ENCODE data around the gene CRK. TPM values are rescaled to one million over a fixed set of nuclear protein-coding genes. Genes with fewer than 3 reads are reported as not detected.

The CRK gene
- total RNA-seq, 1 donor from 2014 or later = 81.3 TPM

- no peak for ATAC-seq
- no peak for DNase-seq
- Histone ChIP-seq H3K27me3 (no peaks in the 10 kb centered on the region), H3K36me3 (peaks cover 75% of the 10 kb centered on the region), H3K9me3 (no peaks in the 10 kb centered on the region), H3K4me3 (no peak overlapping the region), H3K4me1 (no peaks in the 10 kb centered on the region), H3K27ac (no peak overlapping the region)
- no peak for TF ChIP-seq CTCF (IDR thresholded peaks at IDR 0.05)
- intact Hi-C loops (cut with DNase I) = no loop called here
Observed at GRCh38 chr17:1469231-1469852, 13.3 kb upstream of the CRK start.

- Histone ChIP-seq H3K9me3 (no peaks in the 10 kb centered on the region), H3K36me3 (peaks cover 75% of the 10 kb centered on the region), H3K27ac (no peak overlapping the region), H3K27me3 (no peaks in the 10 kb centered on the region), H3K4me3 (no peak overlapping the region), H3K4me1 (peaks cover 1% of the 10 kb centered on the region)
- ATAC-seq = peak; percentile 72
- TF ChIP-seq CTCF (IDR thresholded peaks at IDR 0.05) = no peak
- intact Hi-C loops (cut with DNase I) = no loop called here
- peak; percentile 87 for DNase-seq
Observed at GRCh38 chr17:1467898-1468492, 12.0 kb upstream of the CRK start.

- ATAC-seq = no peak
- no peak for DNase-seq
- H3K36me3 ChIP-seq = peaks cover 73% of the 10 kb centered on the region
- intact Hi-C loops (cut with DNase I) = no loop called here
- TF ChIP-seq CTCF (IDR thresholded peaks at IDR 0.05) = no peak
- H3K4me3 ChIP-seq = no peak overlapping the region
- peaks cover 9% of the 10 kb centered on the region for H3K4me1 ChIP-seq
- H3K27ac ChIP-seq = no peak overlapping the region
- no peaks in the 10 kb centered on the region for H3K27me3 ChIP-seq
- H3K9me3 ChIP-seq = no peaks in the 10 kb centered on the region
Observed at GRCh38 chr17:1467258-1467657, 11.2 kb upstream of the CRK start.

- no peaks in the 10 kb centered on the region for H3K27me3 ChIP-seq
- TF ChIP-seq CTCF (IDR thresholded peaks at IDR 0.05) = no peak
- peaks cover 46% of the 10 kb centered on the region for H3K36me3 ChIP-seq
- H3K9me3 ChIP-seq = no peaks in the 10 kb centered on the region
- H3K4me3 ChIP-seq = no peak overlapping the region
- no peak for DNase-seq
- H3K27ac ChIP-seq = no peak overlapping the region
- ATAC-seq = no peak
- intact Hi-C loops (cut with DNase I) = no loop called here
- peaks cover 32% of the 10 kb centered on the region for H3K4me1 ChIP-seq
Observed at GRCh38 chr17:1464186-1464585, 8.2 kb upstream of the CRK start.

GRCh38 chr17:1462164-1463112 lies 6.4 kb upstream of the CRK start:
- Histone ChIP-seq H3K4me1 (peaks cover 32% of the 10 kb centered on the region), H3K27ac (no peak overlapping the region), H3K36me3 (peaks cover 31% of the 10 kb centered on the region), H3K4me3 (no peak overlapping the region), H3K27me3 (no peaks in the 10 kb centered on the region), H3K9me3 (no peaks in the 10 kb centered on the region)
- DNase-seq (no peak), ATAC-seq (no peak)
- intact Hi-C loops (cut with DNase I) = no loop called here
- TF ChIP-seq CTCF (IDR thresholded peaks at IDR 0.05) = no peak
